ENCODE measurements around the gene IFI27L1.
A peak's percentile ranks its signal among the peaks of the same experiment; 100 is the strongest.

IFI27L1 gene, protein sequence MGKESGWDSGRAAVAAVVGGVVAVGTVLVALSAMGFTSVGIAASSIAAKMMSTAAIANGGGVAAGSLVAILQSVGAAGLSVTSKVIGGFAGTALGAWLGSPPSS

DNA sequence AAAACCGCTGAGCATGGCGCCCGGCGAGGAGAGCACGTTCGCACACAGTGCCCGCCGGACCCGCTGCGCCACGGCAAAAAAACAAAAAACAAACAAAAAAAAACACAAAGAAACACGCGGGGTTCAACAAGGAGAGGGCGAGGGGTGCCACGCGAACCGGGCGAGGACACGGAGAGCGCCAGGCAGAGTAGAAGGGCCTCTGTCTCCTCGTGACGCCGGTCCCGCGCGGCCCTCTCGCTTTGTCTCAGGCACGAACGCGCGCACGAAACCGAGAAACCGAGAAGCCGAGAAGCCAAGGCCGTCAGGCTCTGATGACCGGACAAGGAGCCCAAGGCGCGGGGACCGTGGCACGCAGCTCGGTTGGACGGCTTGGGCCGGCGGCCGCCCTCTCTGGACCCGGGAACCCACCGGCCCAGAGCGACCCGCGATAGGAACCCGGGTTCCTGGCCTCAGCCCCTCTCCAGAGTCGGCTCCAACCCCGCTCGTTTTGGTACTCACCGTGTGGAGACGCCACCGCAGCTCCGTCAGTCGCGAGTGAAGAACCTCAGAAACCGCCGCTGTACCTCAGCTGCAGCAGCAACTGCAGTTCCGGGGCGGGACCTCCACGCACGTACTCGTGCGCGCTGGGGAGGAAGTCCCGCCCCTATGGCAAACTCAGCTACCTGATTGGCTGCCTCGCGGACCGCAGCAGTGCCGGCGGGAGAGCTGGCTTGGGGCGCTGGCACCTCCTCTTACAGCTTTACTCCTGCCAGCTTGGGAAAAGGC is at the start of gene IFI27L1, which contains the start of gene DDX24:
IFI27L1 (plus strand) TSS at position 690 of the 765 bp plus-strand sequence. CDS start 15,628 bp downstream, outside the sequence.
DDX24 (minus strand) TSS at position 582 of the 765 bp plus-strand sequence. CDS start 1,460 bp downstream, outside the sequence.
- H3K27me3 Mint-ChIP-seq: no peaks in the 10 kb centered on the region
- peak; percentile 97 for ATAC-seq
- DNase-seq: peak; percentile 93 to 96
- peaks cover 0 to under 1% of the 10 kb centered on the region in 2 donors for H3K9me3 Mint-ChIP-seq
- H3K4me1 Mint-ChIP-seq: peaks cover 38% of the 10 kb centered on the region
- H3K4me3 Mint-ChIP-seq: peak within 1 kb of the TSS; percentile 96 to 99
- H3K27ac Mint-ChIP-seq: peak within 1 kb of the TSS; percentile 100

GRCh38 chr14:94031883-94032279 is 49.2 kb upstream of the IFI27L1 start:
- H3K27ac Mint-ChIP-seq: no peak overlapping the region
- H3K27me3 Mint-ChIP-seq: no peaks in the 10 kb centered on the region
- no peak for ATAC-seq

GRCh38 chr14:94034886-94035285 is 46.2 kb upstream of the IFI27L1 start:
- DNase-seq: no peak

More at GRCh38 chr14:94031883-94032279, 49.2 kb upstream of the IFI27L1 start:
- Mint-ChIP-seq H3K9me3 (no peaks in the 10 kb centered on the region), H3K4me3 (no peak overlapping the region), H3K4me1 (peaks cover 14% of the 10 kb centered on the region)
- no peak for DNase-seq

DNA sequence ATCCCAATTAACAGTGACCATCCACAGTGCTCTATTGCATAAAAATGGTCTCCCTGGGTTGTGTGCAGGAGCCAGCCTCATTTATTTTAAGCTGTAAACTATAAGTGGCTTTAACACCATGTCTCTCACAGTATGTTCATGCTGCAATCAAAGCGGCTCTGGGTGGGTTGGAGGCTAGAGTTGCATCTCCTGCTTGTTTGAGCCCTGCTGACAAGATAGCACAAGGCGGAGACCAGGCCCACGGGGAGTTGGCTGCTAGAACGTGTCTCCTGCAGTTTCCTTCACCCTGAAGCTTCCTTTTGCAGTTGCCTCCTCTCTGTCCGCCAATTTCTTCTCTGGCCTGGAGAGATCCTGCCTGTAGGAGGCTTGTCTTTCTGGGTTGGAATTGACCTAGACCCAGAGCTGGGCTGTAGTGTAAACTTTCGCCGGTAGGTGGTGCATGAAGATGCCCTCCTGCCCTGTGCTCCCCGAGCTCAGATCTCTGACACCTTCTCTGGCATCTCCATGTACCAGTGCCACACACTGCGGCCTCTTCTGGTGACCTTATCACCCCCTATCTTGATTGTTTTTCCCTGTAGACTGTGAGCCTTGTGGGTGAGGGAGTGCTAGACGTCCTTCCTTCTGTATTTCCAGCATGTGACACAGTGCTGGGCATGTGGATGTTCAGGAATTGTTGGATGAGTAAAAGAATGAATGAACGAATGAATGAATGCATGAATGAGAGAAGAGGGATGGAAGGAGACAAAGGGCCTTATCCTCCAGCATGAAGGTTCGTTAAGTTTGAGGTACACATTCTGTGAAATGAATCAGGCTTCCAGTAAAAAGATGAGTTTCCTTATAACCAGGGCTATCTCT is 44.6 kb upstream of the IFI27L1 start:
- peak; percentile 74 to 75 for DNase-seq
- Mint-ChIP-seq H3K4me1 (peaks cover 7% of the 10 kb centered on the region), H3K27me3 (no peaks in the 10 kb centered on the region), H3K9me3 (no peaks in the 10 kb centered on the region), H3K4me3 (no peak overlapping the region), H3K27ac (no peak overlapping the region)
- peak; percentile 96 for ATAC-seq

More at GRCh38 chr14:94034886-94035285, 46.2 kb upstream of the IFI27L1 start:
- H3K4me1 Mint-ChIP-seq: peaks cover 7% of the 10 kb centered on the region
- no peaks in the 10 kb centered on the region for H3K9me3 Mint-ChIP-seq
- H3K27ac Mint-ChIP-seq: no peak overlapping the region
- H3K27me3 Mint-ChIP-seq: no peaks in the 10 kb centered on the region
- H3K4me3 Mint-ChIP-seq: no peak overlapping the region
- no peak for ATAC-seq

GRCh38 chr14:94037954-94038353 is 43.2 kb upstream of the IFI27L1 start:
- Mint-ChIP-seq H3K4me3 (no peak overlapping the region), H3K27me3 (no peaks in the 10 kb centered on the region), H3K4me1 (peaks cover 7% of the 10 kb centered on the region), H3K9me3 (no peaks in the 10 kb centered on the region), H3K27ac (no peak overlapping the region)
- ATAC-seq: no peak
- no peak for DNase-seq

DNA sequence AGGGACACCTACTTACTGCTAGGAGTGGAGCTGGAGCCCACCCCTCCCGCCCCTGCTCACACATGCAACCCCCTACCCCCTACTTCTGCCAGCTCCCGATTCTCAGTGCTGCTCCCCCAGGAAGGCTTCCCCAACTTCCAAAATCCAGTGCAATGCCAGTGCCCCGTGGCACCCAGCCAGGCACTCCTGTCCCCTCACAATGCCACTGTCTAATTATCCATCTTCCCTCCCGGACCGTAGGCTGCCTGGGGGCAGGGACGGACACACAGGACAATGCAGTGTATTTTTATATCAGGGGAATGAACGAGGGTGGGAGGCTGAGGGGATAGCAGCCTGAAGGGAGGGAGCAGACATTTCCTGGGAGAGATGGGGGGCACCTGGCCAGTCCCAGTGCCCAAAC is 42.6 kb upstream of the IFI27L1 start:
- Mint-ChIP-seq H3K9me3 (no peaks in the 10 kb centered on the region), H3K27me3 (no peaks in the 10 kb centered on the region), H3K27ac (no peak overlapping the region), H3K4me1 (peaks cover 7% of the 10 kb centered on the region), H3K4me3 (no peak overlapping the region)
- DNase-seq (no peak), ATAC-seq (no peak)

GRCh38 chr14:94038921-94039629 is 42.0 kb upstream of the IFI27L1 start:
- ATAC-seq (no peak), DNase-seq (no peak)
- no peaks in the 10 kb centered on the region for H3K27me3 Mint-ChIP-seq
- H3K9me3 Mint-ChIP-seq: no peaks in the 10 kb centered on the region
- H3K4me1 Mint-ChIP-seq: peaks cover 7% of the 10 kb centered on the region
- no peak overlapping the region for H3K4me3 Mint-ChIP-seq
- H3K27ac Mint-ChIP-seq: peak overlapping the region in 1 of 2 donors; percentile 49

GRCh38 chr14:94040247-94040646 is 40.9 kb upstream of the IFI27L1 start:
- ATAC-seq: no peak
- no peak overlapping the region for H3K27ac Mint-ChIP-seq
- no peaks in the 10 kb centered on the region for H3K9me3 Mint-ChIP-seq
- H3K27me3 Mint-ChIP-seq: no peaks in the 10 kb centered on the region
- H3K4me1 Mint-ChIP-seq: peaks cover 7% of the 10 kb centered on the region
- H3K4me3 Mint-ChIP-seq: no peak overlapping the region
- DNase-seq: no peak

GRCh38 chr14:94040796-94041195 is 40.3 kb upstream of the IFI27L1 start:
- no peak for ATAC-seq
- no peak overlapping the region for H3K27ac Mint-ChIP-seq

GRCh38 chr14:94041551-94042346 is 39.4 kb upstream of the IFI27L1 start:
- Mint-ChIP-seq H3K4me3 (no peak overlapping the region), H3K9me3 (no peaks in the 10 kb centered on the region), H3K27ac (peak overlapping the region; percentile 0 to 2), H3K4me1 (peaks cover 2% of the 10 kb centered on the region), H3K27me3 (no peaks in the 10 kb centered on the region)
- ATAC-seq (no peak), DNase-seq (no peak)

More at GRCh38 chr14:94040796-94041195, 40.3 kb upstream of the IFI27L1 start:
- Mint-ChIP-seq H3K27me3 (no peaks in the 10 kb centered on the region), H3K4me1 (peaks cover 7% of the 10 kb centered on the region), H3K4me3 (no peak overlapping the region), H3K9me3 (no peaks in the 10 kb centered on the region)
- no peak for DNase-seq

DNA sequence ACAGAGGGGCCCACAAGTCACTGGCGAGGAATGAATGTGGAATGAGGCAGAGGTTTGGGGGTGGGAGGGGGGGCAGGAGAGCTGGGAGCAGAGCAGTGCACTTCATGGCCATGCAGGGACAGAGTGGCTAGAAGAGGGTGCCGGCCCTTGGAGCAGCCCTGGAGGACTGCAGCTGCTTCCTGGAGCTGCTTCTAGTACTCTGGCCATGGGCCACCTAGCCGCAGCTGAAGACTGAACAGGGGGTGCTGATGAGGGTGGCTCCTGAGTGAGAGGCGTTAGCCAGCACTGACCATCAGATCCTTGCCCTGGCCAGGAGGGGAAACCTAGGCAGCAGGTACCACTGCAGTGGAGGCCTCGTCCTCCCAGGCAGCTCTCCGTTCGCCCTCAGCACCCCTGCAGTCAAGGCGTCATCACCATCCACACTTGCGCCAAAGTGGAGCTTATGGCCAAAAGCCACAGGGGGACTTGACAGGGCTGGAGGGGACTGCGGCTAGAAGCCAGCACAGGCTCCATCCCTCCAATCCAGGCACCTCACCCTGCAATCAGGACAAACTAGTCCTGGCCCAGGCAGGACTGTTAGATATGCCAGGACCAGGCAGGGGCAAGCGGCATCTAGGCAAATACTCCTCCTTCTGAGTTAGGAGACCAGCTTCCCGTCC is 38.5 kb upstream of the IFI27L1 start:
- H3K4me3 Mint-ChIP-seq: no peak overlapping the region

DNA sequence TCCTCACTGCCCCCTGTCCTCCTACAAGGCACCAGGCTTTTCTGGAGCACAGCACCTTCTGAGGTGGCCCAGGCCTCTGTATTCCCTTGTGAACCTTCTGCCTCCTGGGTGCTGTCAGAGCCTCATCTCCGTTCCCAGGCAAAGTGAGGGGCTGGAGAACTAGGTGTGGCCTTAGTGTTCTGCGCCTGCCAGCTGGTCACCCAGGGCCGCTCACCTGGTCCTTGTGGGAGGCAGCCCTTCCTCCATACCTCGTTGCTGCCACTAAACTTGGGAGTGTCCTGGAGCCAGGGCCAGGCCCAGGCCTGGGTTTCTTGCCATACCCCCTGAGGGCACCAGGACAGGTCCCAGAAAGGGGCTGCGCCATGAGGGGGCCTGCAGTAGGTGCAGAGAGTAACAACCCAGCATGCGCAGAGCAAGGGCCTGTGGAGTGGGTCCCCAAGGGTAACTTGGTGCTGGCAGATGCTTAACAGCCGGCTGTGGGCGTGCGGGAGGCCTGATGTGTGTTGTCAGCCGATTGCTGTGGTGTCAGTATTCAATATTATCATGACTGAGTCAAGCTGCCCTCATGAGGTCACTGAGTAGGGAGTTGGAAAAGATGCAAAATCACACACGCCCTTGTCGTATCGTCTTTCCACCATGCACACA is 37.9 kb upstream of the IFI27L1 start:
- H3K4me1 Mint-ChIP-seq: no peaks in the 10 kb centered on the region
- peak; percentile 8 for ATAC-seq
- H3K27ac Mint-ChIP-seq: no peak overlapping the region
- H3K9me3 Mint-ChIP-seq: no peaks in the 10 kb centered on the region
- H3K27me3 Mint-ChIP-seq: no peaks in the 10 kb centered on the region
- no peak overlapping the region for H3K4me3 Mint-ChIP-seq
- DNase-seq: no peak

More for the DNA sequence above, 38.5 kb upstream of the IFI27L1 start:
- Mint-ChIP-seq H3K4me1 (no peaks in the 10 kb centered on the region), H3K27me3 (no peaks in the 10 kb centered on the region), H3K9me3 (no peaks in the 10 kb centered on the region), H3K27ac (no peak overlapping the region)
- ATAC-seq: no peak
- no peak for DNase-seq

DNA sequence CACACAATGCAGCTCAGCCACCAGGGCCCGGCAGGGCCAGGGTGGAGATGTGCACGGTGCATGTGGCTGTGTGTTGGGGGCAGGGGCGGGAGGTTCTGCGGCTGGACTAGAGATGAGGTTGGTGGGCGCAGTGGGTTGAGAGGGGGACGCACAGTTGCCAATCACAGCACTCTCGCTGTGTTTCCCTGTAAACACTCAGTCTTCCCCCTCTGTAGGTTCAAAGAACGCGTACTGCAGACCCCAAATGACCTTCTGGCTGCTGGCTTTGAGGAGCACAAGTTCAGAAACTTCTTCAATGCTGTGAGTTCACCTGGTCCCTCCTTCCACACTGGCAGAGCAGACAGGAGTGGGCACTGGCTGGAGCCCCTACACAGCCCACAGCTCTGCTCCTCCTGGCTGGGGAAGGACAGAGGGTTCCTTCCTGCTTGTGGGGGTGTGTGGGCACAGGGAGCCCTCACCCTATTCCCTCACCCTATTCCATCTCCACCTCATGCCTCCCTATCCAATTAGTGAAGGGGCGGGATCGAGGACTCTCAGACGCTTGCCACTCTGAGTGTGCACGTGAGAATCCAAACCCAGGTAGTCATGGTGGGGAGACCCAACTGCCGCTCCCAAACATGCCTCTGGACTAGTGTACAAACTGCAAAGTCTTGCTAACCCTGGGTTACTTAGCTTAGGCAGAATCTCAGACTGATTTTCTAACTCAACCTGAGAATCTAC is 37.2 kb upstream of the IFI27L1 start:
- no peak overlapping the region for H3K4me3 Mint-ChIP-seq
- peak overlapping the region in 1 of 2 donors; percentile 36 for H3K27ac Mint-ChIP-seq
- H3K4me1 Mint-ChIP-seq: no peaks in the 10 kb centered on the region
- H3K27me3 Mint-ChIP-seq: no peaks in the 10 kb centered on the region
- no peak for DNase-seq
- H3K9me3 Mint-ChIP-seq: no peaks in the 10 kb centered on the region
- peak; percentile 4 for ATAC-seq

Measured in stimulated activated naive CD8-positive, alpha-beta T cell treated with anti-CD3 and anti-CD28 coated beads, Interleukin-15, amount 100 ng/mL, for 72 hours (primary cell).